ENCODE measurements around the gene C17orf113.

DNA sequence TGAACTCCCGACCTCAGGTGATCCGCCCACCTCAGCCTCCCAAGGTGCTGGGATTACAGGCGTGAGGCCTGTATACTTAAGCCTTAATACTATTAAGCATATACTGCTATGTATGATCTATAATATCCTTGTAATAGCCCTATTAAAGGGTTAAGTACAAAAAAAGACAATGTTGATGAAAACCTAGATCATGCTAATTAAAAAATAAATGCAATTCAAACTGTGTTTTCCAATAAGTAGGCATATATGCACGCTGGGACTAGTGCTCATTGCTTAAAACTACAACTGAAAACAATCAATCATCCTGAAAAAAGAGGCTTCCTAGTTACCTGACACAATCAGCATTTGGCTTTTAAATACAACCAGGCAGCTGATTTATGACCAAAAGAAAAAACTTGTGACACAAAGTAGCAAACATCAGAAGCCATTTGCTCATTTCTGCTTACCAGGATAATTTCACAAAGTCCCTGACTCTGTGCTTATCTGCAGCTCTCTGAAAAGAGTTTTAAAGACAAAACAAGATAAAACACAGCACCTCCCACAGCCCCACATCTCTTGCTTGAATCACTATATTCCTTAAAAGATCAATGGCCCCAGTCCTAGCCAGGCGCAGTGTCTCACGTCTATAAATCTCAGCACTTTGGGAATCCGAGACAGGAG lies 36.8 kb upstream of the C17orf113 start:
- TF ChIP-seq, protein P1, sequence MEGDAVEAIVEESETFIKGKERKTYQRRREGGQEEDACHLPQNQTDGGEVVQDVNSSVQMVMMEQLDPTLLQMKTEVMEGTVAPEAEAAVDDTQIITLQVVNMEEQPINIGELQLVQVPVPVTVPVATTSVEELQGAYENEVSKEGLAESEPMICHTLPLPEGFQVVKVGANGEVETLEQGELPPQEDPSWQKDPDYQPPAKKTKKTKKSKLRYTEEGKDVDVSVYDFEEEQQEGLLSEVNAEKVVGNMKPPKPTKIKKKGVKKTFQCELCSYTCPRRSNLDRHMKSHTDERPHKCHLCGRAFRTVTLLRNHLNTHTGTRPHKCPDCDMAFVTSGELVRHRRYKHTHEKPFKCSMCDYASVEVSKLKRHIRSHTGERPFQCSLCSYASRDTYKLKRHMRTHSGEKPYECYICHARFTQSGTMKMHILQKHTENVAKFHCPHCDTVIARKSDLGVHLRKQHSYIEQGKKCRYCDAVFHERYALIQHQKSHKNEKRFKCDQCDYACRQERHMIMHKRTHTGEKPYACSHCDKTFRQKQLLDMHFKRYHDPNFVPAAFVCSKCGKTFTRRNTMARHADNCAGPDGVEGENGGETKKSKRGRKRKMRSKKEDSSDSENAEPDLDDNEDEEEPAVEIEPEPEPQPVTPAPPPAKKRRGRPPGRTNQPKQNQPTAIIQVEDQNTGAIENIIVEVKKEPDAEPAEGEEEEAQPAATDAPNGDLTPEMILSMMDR (IDR thresholded peaks at IDR 0.05) = no peak
- TF ChIP-seq POLR2A (IDR thresholded peaks at IDR 0.05) (no peak), POLR2AphosphoS5 (IDR thresholded peaks at IDR 0.05) (no peak)
